Measurements from ENCODE around the gene LEKR1.

LEKR1 gene

GRCh38 chr3:157082305-157082982 is 256.3 kb downstream of the LEKR1 start:
- peak; percentile 76 for DNase-seq (ENCODE audit: low read depth)

GRCh38 chr3:157083824-157084223 is 257.7 kb downstream of the LEKR1 start:
- no peak for DNase-seq (ENCODE audit: low read depth)

GRCh38 chr3:157086060-157086750 is 260.1 kb downstream of the LEKR1 start:
- no peak for DNase-seq (ENCODE audit: low read depth)

DNA sequence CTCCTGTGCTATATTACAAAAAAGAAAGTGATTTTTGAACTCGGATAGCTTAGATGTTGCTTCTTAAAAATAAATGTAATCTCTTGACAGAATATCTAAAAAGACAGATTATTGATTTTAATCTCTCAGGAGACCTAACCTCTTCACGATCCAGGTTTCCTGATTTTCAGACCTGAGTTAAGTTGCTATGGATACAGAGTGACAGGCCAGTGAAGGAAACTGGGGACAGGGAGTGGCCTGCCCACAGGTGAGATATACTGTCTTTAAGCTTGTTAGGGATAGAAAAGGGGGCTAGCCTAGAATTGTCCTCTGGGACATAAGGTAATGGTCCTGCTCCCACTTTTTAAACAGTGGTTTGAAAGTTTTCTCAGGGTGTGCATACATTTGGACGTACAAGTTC is 260.6 kb downstream of the LEKR1 start:
- DNase-seq (ENCODE audit: low read depth): no peak

DNA sequence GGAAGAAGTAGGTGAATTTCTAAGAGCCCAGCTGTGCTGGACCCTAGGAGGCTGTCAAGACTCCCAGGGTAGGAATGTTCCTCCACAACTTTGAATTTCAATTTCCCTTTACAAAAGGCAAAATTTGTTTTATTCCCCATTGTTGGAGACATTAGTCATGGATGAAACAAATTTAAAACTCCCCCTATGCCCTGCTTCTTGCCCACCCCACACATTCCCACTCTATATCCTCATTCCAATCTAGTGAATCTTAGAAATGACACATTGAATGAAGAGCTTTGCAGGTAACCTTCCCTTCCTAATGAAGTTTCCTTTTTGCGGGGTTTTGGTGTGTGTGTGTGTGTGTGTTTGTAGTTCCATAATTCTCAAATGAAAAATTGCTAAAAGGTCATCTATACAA is 261.2 kb downstream of the LEKR1 start:
- DNase-seq (ENCODE audit: low read depth): no peak

DNA sequence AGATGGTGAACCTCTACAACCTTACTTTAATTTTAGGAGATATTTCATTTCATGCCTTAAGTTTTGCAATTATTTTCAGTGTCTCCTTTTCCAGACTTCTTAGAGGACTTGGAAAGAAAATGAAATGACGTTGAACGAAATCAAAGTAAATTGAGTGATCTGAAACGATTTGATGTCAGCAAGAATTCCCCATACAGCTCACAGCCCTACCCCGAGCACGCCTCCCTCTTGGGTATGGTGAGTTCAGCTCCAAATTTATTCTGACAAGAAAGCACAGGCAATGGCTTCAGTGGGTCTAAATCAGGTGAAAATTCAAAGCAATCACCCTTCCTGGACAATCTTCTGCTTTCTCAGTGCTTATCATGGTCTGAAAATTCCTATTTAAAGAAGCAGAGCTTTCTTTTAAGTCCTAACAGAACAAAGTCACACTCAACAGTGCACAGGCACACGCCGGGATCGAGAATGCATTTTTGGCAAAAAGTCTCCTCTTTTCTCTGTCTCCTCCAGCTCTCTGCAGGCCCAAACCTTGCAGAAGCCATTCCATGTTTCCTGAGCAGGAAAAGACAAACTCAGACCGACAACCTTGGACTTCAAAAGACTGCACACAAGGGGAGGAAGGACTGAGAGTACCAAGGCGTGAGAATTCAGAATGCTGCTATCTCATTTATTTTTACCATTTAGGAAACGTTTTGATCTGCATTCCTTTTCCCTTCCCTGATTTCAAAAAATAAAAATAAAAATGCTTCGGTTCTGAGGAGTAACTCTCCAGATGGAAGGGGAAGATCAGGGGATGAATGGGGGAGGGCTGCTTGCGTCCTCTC is 261.8 kb downstream of the LEKR1 start:
- DNase-seq (ENCODE audit: low read depth): no peak

- peak; percentile 91 for DNase-seq (ENCODE audit: low read depth)
Measured at GRCh38 chr3:157088601-157089454, 262.7 kb downstream of the LEKR1 start.

DNA sequence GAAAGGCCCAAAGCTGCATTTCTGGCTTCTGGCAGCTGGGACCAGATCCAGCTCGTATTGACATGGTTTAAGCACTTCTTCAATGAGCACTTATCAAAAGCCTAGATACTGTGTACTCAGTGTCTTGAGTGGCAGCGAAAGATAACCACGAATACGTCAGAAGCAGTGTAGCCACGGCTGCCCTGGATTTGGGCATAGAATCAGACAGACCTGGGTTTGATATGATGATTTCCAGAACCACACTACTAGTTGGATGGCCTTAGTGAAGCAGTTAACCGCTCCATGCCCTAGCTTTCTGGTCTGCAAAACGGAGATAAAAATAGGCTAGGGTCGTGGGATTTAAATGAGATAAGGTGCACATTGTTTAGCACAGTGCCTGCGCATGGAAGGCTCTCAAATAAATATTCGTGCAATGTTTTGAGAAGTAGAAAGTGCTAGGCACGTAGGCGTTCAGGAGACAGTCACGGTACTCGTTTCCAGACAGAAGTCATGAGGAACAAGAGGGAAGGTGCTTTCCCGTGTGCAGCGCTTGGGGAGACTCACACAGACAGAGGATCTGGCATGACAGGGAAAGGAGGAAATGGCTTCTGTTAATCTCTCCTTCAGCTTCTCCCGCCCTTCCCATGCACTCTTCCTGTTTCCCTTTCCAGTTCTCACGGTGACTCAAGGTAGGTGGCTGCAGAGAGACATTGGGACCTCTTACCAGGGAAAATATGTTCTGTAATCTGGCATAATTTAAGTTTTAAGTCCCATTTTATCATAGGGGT is 263.5 kb downstream of the LEKR1 start:
- no peak for DNase-seq (ENCODE audit: low read depth)

GRCh38 chr3:157091083-157091833 is 265.1 kb downstream of the LEKR1 start:
- DNase-seq (ENCODE audit: low read depth): no peak

- DNase-seq (ENCODE audit: low read depth): no peak
Measured at GRCh38 chr3:157092230-157092629, 266.1 kb downstream of the LEKR1 start.

DNA sequence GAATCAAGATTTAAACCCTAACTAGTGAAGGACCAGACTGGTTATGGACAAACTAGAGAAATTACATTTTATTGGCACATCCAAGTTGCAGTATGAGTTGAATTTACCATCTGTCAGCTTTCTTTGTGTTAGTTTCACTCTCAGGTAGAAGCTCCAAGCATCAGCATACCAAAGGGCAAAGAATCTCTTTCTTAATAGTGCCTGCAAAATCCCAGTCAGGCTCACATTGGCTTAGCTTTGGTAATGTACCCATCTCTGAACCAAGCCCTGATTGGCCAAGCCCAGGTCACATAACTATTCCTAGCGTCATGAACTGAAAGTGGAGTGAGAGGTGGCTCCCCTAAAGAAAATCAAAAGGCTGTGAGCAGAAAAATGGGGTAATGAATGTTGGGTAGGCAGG is 266.9 kb downstream of the LEKR1 start:
- DNase-seq (ENCODE audit: low read depth): no peak

GRCh38 chr3:157094301-157094700 is 268.1 kb downstream of the LEKR1 start:
- DNase-seq (ENCODE audit: low read depth): no peak

DNA sequence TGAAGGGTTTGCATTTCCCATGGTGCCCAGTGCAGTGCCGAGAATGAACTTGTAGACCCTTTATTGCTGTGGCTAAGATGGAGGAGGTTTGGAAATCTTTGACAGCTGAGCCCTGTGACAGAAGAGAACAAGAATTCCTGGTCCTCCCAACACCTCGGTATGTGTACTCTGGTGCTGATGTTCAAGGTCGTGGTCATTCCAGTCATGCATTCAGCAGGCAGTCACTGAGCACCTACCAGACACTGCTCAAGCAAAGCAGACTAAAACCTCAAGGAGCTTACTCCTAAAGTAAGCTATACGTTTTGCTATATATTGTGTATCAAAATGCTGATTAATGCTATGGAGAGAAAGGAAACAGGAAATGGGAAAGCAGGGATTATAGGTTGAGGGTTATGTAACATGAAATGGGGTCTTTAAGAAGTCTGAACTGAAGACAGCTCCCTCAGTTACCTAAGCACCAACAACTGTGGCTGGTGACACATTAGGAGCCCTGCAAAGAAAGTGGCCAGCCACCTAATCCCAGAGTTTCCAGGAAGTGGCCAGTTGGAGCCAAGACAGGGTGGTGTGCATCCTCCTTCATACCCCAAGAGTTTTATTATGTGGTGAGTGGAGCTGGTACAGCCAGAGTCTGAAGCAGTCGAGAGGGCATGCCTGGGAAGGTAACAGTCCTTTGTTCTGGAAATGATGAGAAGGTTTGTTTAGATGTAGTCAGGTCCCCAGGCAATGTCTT is 268.8 kb downstream of the LEKR1 start:
- no peak for DNase-seq (ENCODE audit: low read depth)
